Panc1 (cell line): ENCODE data around the gene SIX3.

ENCODE experiments used
- POLR2AphosphoS5 ChIP-seq: IDR thresholded peaks from 2 replicates; pipeline ENCODE4 v1.6.1; 2012; ENCODE audit warnings: mild to moderate bottlenecking, low read depth, low read length, moderate library complexity
- REST ChIP-seq, 2 experiments: IDR thresholded peaks; 2 replicates each; pipeline ENCODE4 v1.6.1; 2011 to 2012; ENCODE audit warnings: low read depth in 2 of 2, control low read depth in 1 of 2, low read length in 1 of 2, mild to moderate bottlenecking in 1 of 2, moderate library complexity in 1 of 2; ENCODE audit not compliant: insufficient read depth in 1 of 2
- SIN3A ChIP-seq: IDR thresholded peaks from 2 replicates; pipeline ENCODE4 v1.6.1; 2012; ENCODE audit warnings: low read depth, mild to moderate bottlenecking, low read length, moderate library complexity, borderline replicate concordance; ENCODE audit not compliant: insufficient read depth
- TF ChIP-seq, protein P1 (sequence below): fragments of 450-650 bp; IDR thresholded peaks from 2 replicates; pipeline ENCODE4 v1.5.1; 2017; ENCODE audit warnings: mild to moderate bottlenecking

DNA sequence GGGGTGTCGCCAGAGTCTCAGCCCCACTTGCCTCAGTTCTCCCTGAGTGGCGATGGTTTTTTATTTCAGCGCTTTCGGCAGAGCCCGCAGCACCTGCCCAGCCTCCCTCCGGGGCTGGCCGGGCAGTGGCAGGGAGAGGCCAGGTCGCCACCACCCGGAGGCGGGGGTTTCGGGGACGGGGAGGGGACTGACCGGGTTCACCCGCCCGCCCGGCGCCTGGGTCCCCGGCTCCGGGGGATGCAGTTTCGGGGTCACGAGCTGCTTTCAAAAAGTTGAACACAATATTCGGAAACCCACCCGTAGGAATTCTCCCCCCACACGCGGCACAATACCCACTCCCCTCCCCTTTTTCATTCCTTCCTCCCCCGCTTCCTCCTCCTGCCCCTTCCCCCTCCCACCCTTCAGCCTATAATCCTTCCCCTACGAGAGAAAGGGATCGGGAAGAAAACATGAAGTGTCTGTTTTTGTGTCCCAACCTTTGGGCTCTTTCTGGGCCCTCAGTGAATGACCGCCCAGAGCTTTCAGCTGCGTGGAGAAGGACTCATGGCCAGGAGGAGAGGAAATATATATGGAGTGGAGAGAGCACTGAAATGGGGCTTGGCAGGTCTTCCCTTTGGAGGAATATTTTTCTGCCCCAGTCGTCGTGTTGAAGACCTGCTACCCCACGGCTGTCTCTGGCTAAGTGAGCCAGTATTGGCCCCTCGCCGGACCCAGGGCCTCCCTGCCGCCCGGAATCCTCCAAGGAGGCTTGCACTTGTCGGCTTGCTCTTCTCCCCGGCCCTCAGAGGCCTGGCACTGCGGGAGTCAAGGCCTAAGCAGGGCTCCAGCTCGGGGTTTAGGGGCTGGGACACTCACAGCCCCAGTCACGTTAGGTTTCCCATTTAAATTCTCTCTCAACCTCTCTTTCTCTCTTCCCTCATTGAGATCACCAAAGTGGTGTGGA is 2.1 kb upstream of the SIX3 start:
- TF ChIP-seq POLR2AphosphoS5: no peak
- TF ChIP-seq, protein P1, sequence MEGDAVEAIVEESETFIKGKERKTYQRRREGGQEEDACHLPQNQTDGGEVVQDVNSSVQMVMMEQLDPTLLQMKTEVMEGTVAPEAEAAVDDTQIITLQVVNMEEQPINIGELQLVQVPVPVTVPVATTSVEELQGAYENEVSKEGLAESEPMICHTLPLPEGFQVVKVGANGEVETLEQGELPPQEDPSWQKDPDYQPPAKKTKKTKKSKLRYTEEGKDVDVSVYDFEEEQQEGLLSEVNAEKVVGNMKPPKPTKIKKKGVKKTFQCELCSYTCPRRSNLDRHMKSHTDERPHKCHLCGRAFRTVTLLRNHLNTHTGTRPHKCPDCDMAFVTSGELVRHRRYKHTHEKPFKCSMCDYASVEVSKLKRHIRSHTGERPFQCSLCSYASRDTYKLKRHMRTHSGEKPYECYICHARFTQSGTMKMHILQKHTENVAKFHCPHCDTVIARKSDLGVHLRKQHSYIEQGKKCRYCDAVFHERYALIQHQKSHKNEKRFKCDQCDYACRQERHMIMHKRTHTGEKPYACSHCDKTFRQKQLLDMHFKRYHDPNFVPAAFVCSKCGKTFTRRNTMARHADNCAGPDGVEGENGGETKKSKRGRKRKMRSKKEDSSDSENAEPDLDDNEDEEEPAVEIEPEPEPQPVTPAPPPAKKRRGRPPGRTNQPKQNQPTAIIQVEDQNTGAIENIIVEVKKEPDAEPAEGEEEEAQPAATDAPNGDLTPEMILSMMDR: no peak
- TF ChIP-seq REST (IDR thresholded peaks at IDR 0.05; ENCODE audit: insufficient read depth in 1 of 2, low read depth in 2 of 2, low read length in 1 of 2): no peak
- TF ChIP-seq SIN3A: no peak
